Gastrocnemius medialis (tissue), 4 donors: ENCODE results near the gene FAM47A.

Experiments used
- POLR2A ChIP-seq, 2 donors: fragments of 450-650 bp; IDR thresholded peaks; one replicate each; pipeline ENCODE4 v1.6.1; 2017; ENCODE audit warnings: antibody characterized with exemption in 2 of 2, mild to moderate bottlenecking in 2 of 2, moderate library complexity in 2 of 2
- TF ChIP-seq, protein P1 (sequence below), 5 experiments: fragments of 450-650 bp in 3 of 5; fragments of 200-600 bp in 2 of 5; sonication (generic) in 2 of 5; IDR thresholded peaks in 4 of 5; conservative IDR thresholded peaks in 1 of 5; 1 replicate in 4 of 5; 2 replicates in 1 of 5; pipeline ENCODE4 v1.5.1; 2016 to 2019; ENCODE audit warnings: antibody characterized with exemption in 5 of 5, mild to moderate bottlenecking in 3 of 5, moderate library complexity in 3 of 5

DNA sequence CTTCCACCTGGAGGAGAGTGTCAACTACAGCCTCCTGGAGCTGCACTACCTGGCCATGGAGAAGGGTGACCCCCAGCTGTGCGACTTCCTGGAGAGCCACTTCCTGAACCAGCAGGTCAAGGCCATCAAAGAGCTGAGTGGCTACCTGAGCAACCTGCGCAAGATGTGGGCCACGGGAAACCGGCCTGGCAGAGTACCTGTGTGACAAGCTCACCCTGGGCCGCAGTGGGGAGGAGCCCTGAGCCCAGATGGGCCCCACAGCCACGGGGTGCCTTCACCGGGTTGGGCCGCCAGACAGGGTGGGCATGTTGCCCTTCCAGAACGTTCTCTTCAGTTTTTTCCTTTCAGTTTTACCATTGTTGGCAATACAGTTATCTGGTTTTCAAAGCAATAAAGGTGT lies 15.2 kb upstream of the FAM47A start:
- TF ChIP-seq, protein P1, sequence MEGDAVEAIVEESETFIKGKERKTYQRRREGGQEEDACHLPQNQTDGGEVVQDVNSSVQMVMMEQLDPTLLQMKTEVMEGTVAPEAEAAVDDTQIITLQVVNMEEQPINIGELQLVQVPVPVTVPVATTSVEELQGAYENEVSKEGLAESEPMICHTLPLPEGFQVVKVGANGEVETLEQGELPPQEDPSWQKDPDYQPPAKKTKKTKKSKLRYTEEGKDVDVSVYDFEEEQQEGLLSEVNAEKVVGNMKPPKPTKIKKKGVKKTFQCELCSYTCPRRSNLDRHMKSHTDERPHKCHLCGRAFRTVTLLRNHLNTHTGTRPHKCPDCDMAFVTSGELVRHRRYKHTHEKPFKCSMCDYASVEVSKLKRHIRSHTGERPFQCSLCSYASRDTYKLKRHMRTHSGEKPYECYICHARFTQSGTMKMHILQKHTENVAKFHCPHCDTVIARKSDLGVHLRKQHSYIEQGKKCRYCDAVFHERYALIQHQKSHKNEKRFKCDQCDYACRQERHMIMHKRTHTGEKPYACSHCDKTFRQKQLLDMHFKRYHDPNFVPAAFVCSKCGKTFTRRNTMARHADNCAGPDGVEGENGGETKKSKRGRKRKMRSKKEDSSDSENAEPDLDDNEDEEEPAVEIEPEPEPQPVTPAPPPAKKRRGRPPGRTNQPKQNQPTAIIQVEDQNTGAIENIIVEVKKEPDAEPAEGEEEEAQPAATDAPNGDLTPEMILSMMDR (IDR thresholded peaks at IDR 0.05 in 4 of 5, conservative IDR thresholded peaks at IDR 0.05 in 1 of 5): no peak
- TF ChIP-seq POLR2A (IDR thresholded peaks at IDR 0.05): no peak
